Activated CD4-positive, alpha-beta T cell treated with anti-CD3 and anti-CD28 coated beads for 1 hour (primary cell): ENCODE measurements around the gene NEUROG1.
A peak's percentile ranks its signal among the peaks of the same experiment; 100 is the strongest.

Source experiments
- DNase-seq: peaks from one replicate; pipeline ENCODE4 v3.0.0-alpha.2; 2020

Gene NEUROG1

GRCh38 chr5:135561266-135561665 is 25.5 kb upstream of the NEUROG1 start:
- no peak for DNase-seq

GRCh38 chr5:135560858-135561257 is 25.1 kb upstream of the NEUROG1 start:
- peak; percentile 21 for DNase-seq

- DNase-seq: no peak
Measured at GRCh38 chr5:135559354-135559753, 23.6 kb upstream of the NEUROG1 start.

GRCh38 chr5:135557076-135557838 is 21.5 kb upstream of the NEUROG1 start:
- DNase-seq: no peak

- DNase-seq: no peak
Measured at GRCh38 chr5:135556620-135557019, 20.9 kb upstream of the NEUROG1 start.

- DNase-seq: no peak
Measured at GRCh38 chr5:135555530-135555929, 19.8 kb upstream of the NEUROG1 start.

- DNase-seq: no peak
Measured at GRCh38 chr5:135553688-135554462, 18.1 kb upstream of the NEUROG1 start.

- peak; percentile 13 for DNase-seq
Measured at GRCh38 chr5:135551593-135552447, 16.1 kb upstream of the NEUROG1 start.

GRCh38 chr5:135549413-135549812 is 13.6 kb upstream of the NEUROG1 start:
- no peak for DNase-seq

- no peak for DNase-seq
Measured at GRCh38 chr5:135547590-135548254, 12.0 kb upstream of the NEUROG1 start.

- DNase-seq: no peak
Measured at GRCh38 chr5:135546912-135547311, 11.1 kb upstream of the NEUROG1 start.

- no peak for DNase-seq
Measured at GRCh38 chr5:135546101-135546500, 10.3 kb upstream of the NEUROG1 start.

- DNase-seq: no peak
Measured at GRCh38 chr5:135545099-135545498, 9.3 kb upstream of the NEUROG1 start.

- DNase-seq: no peak
Measured at GRCh38 chr5:135543485-135544304, 7.9 kb upstream of the NEUROG1 start.

- no peak for DNase-seq
Measured at GRCh38 chr5:135543001-135543484, 7.3 kb upstream of the NEUROG1 start.

- no peak for DNase-seq
Measured at GRCh38 chr5:135541807-135542502, 6.2 kb upstream of the NEUROG1 start.

- DNase-seq: no peak
Measured at GRCh38 chr5:135539430-135540005, 3.8 kb upstream of the NEUROG1 start.

GRCh38 chr5:135538261-135538660 is 2.5 kb upstream of the NEUROG1 start:
- DNase-seq: no peak

GRCh38 chr5:135537745-135538144 is 2.0 kb upstream of the NEUROG1 start:
- DNase-seq: no peak

- no peak for DNase-seq
Measured at GRCh38 chr5:135537271-135537670, 1.5 kb upstream of the NEUROG1 start.

- DNase-seq: no peak
Measured at GRCh38 chr5:135535420-135535819, 344 bp downstream of the NEUROG1 start.
